ENCODE data around the gene GPC5.

GPC5 gene

DNA sequence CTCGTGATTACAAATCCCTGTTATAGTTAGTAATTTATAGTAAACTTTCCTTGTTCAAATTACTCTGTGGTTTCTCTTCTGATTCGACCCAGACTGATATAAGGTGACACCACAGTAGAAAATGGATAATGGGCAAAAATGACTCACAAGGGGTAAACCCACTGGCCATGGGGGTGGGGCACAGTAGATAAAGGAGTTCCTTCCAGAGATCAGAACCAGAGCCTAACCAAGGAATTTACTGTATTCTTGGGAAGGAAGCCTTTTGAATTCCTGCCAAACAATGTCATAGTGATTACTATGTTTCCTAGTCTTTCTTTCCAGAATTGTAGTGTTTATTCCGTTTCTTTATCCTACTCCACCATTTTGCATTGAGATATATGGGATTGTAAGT is 29.0 kb upstream of the GPC5 start (continued):
- TF ChIP-seq, protein P1, sequence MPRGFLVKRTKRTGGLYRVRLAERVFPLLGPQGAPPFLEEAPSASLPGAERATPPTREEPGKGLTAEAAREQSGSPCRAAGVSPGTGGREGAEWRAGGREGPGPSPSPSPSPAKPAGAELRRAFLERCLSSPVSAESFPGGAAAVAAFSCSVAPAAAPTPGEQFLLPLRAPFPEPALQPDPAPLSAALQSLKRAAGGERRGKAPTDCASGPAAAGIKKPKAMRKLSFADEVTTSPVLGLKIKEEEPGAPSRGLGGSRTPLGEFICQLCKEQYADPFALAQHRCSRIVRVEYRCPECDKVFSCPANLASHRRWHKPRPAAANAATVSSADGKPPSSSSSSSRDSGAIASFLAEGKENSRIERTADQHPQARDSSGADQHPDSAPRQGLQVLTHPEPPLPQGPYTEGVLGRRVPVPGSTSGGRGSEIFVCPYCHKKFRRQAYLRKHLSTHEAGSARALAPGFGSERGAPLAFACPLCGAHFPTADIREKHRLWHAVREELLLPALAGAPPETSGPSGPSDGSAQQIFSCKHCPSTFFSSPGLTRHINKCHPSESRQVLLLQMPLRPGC (tag by site-specific recombination; IDR thresholded peaks at IDR 0.05): no peak
- TF ChIP-seq ZNF23 (tag by site-specific recombination; IDR thresholded peaks at IDR 0.05; ENCODE audit: borderline replicate concordance) (no peak), ZNF785 (tag by site-specific recombination; IDR thresholded peaks at IDR 0.05) (no peak)

DNA sequence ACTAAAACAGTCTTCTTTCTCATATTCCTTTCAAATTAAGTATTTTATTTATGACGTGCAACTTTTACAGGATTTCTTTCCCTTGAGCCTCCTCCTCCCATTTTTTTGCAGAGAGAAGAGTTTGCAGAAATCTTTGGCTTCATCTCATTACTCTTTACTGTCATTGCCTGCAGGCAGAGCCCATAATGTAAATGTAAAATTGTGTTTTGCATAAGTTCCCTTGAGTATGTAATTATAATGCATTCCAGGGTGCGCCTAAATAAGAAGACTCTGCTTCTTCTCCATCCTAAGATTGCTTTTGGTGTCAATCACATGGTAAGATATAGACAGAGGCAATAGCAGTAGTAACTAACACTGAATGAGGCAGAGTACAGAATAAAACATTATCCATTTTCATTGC is 27.9 kb upstream of the GPC5 start:
- no peaks in the 10 kb centered on the region for H3K36me3 ChIP-seq (ENCODE audit: control insufficient read depth in 2 of 2, insufficient read depth in 1 of 2, low read length in 2 of 2)
- no peak overlapping the region for H3K4me3 ChIP-seq (ENCODE audit: low read depth, low read length)
- no peaks in the 10 kb centered on the region for H3K4me1 ChIP-seq (ENCODE audit: control insufficient read depth, insufficient read depth, low read length)
- CTCF ChIA-PET: interaction anchor here (1.2 kb wide), 1 partner anchor 11 kb away, joined by 5 read pairs; no protein-coding TSS in a partner anchor
- TF ChIP-seq, protein P2, sequence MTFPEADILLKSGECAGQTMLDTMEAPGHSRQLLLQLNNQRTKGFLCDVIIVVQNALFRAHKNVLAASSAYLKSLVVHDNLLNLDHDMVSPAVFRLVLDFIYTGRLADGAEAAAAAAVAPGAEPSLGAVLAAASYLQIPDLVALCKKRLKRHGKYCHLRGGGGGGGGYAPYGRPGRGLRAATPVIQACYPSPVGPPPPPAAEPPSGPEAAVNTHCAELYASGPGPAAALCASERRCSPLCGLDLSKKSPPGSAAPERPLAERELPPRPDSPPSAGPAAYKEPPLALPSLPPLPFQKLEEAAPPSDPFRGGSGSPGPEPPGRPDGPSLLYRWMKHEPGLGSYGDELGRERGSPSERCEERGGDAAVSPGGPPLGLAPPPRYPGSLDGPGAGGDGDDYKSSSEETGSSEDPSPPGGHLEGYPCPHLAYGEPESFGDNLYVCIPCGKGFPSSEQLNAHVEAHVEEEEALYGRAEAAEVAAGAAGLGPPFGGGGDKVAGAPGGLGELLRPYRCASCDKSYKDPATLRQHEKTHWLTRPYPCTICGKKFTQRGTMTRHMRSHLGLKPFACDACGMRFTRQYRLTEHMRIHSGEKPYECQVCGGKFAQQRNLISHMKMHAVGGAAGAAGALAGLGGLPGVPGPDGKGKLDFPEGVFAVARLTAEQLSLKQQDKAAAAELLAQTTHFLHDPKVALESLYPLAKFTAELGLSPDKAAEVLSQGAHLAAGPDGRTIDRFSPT (tag by site-specific recombination; IDR thresholded peaks at IDR 0.05): no peak
- TF ChIP-seq, protein P3, sequence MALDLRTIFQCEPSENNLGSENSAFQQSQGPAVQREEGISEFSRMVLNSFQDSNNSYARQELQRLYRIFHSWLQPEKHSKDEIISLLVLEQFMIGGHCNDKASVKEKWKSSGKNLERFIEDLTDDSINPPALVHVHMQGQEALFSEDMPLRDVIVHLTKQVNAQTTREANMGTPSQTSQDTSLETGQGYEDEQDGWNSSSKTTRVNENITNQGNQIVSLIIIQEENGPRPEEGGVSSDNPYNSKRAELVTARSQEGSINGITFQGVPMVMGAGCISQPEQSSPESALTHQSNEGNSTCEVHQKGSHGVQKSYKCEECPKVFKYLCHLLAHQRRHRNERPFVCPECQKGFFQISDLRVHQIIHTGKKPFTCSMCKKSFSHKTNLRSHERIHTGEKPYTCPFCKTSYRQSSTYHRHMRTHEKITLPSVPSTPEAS (tag by site-specific recombination; IDR thresholded peaks at IDR 0.05): no peak
- TF ChIP-seq ZNF350 (tag by site-specific recombination; IDR thresholded peaks at IDR 0.05) (no peak), ZNF341 (tag by site-specific recombination; IDR thresholded peaks at IDR 0.05; ENCODE audit: low read depth) (no peak)
- TF ChIP-seq, protein P4, sequence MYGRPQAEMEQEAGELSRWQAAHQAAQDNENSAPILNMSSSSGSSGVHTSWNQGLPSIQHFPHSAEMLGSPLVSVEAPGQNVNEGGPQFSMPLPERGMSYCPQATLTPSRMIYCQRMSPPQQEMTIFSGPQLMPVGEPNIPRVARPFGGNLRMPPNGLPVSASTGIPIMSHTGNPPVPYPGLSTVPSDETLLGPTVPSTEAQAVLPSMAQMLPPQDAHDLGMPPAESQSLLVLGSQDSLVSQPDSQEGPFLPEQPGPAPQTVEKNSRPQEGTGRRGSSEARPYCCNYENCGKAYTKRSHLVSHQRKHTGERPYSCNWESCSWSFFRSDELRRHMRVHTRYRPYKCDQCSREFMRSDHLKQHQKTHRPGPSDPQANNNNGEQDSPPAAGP (tag by site-specific recombination; IDR thresholded peaks at IDR 0.05): no peak
- H3K9me3 ChIP-seq (ENCODE audit: control insufficient read depth, insufficient read depth, low read depth, low read length): no peaks in the 10 kb centered on the region
- POLR2A ChIA-PET: no interaction called here
- H3K27ac ChIP-seq (ENCODE audit: extremely low read depth, low read depth, low read length): no peak overlapping the region

DNA sequence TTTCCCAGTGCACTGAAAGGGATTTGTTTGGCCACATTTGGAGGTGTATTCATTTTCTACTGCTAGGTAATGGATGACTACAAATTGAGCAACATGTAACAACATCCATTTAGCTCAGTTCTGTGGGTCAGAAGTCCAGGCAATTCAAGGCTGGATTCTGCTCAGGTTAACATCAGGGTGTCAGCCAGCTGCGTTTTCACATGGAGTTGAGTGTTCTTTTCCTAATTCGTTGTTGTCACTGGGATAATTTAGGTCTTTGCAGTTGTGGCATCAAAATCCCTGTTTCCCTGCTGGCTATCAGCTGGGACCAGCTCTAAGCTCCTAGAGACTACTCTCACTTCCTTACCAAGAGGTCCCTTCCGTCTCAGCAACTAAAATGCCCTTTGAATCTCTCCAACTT is 25.5 kb upstream of the GPC5 start:
- ChIA-PET POLR2A (no interaction called here), CTCF (interaction anchor here (1.6 kb wide), 1 partner anchor 33 kb away, joined by 4 read pairs; no protein-coding TSS in a partner anchor)
- Histone ChIP-seq H3K36me3 (ENCODE audit: control insufficient read depth in 2 of 2, insufficient read depth in 1 of 2, low read length in 2 of 2) (no peaks in the 10 kb centered on the region), H3K9me3 (ENCODE audit: control insufficient read depth, insufficient read depth, low read depth, low read length) (no peaks in the 10 kb centered on the region), H3K27ac (ENCODE audit: extremely low read depth, low read depth, low read length) (no peak overlapping the region), H3K4me1 (ENCODE audit: control insufficient read depth, insufficient read depth, low read length) (no peaks in the 10 kb centered on the region), H3K4me3 (ENCODE audit: low read depth, low read length) (no peak overlapping the region)
- TF ChIP-seq KLF16 (tag by site-specific recombination; IDR thresholded peaks at IDR 0.05) (no peak), ZNF791 (tag by site-specific recombination; IDR thresholded peaks at IDR 0.05) (no peak), SCRT2 (tag by site-specific recombination; IDR thresholded peaks at IDR 0.05) (no peak), GLI4 (tag by site-specific recombination; IDR thresholded peaks at IDR 0.05) (no peak), PRDM1 (tag by site-specific recombination; IDR thresholded peaks at IDR 0.05) (no peak), OSR2 (tag by site-specific recombination; IDR thresholded peaks at IDR 0.05) (no peak), ZNF629 (tag by site-specific recombination; IDR thresholded peaks at IDR 0.05) (no peak), KLF1 (tag by site-specific recombination; IDR thresholded peaks at IDR 0.05) (no peak), ZNF585B (tag by site-specific recombination; IDR thresholded peaks at IDR 0.05) (no peak), ZNF596 (tag by site-specific recombination; IDR thresholded peaks at IDR 0.05) (no peak), ZNF146 (tag by site-specific recombination; IDR thresholded peaks at IDR 0.05) (no peak), ZNF776 (tag by site-specific recombination; IDR thresholded peaks at IDR 0.05; ENCODE audit: borderline replicate concordance) (no peak), SETDB1 (IDR thresholded peaks at IDR 0.05; ENCODE audit: insufficient read length, low read length) (no peak)
- TF ChIP-seq, protein P5, sequence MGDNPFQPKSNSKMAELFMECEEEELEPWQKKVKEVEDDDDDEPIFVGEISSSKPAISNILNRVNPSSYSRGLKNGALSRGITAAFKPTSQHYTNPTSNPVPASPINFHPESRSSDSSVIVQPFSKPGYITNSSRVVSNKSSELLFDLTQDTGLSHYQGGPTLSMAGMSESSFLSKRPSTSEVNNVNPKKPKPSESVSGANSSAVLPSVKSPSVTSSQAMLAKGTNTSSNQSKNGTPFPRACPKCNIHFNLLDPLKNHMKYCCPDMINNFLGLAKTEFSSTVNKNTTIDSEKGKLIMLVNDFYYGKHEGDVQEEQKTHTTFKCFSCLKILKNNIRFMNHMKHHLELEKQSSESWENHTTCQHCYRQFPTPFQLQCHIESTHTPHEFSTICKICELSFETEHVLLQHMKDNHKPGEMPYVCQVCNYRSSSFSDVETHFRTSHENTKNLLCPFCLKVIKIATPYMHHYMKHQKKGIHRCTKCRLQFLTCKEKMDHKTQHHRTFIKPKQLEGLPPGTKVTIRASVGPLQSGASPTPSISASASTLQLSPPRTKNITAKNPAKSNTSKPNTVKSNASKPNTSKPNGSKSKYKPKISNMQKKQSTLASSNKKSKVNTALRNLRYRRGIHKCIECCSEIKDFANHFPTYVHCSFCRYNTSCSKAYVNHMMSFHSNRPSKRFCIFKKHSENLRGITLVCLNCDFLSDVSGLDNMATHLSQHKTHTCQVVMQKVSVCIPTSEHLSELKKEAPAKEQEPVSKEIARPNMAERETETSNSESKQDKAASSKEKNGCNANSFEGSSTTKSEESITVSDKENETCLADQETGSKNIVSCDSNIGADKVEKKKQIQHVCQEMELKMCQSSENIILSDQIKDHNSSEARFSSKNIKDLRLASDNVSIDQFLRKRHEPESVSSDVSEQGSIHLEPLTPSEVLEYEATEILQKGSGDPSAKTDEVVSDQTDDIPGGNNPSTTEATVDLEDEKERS (tag by site-specific recombination; IDR thresholded peaks at IDR 0.05): no peak
- TF ChIP-seq, protein P6, sequence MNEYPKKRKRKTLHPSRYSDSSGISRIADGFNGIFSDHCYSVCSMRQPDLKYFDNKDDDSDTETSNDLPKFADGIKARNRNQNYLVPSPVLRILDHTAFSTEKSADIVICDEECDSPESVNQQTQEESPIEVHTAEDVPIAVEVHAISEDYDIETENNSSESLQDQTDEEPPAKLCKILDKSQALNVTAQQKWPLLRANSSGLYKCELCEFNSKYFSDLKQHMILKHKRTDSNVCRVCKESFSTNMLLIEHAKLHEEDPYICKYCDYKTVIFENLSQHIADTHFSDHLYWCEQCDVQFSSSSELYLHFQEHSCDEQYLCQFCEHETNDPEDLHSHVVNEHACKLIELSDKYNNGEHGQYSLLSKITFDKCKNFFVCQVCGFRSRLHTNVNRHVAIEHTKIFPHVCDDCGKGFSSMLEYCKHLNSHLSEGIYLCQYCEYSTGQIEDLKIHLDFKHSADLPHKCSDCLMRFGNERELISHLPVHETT (tag by site-specific recombination; IDR thresholded peaks at IDR 0.05): no peak

Data from HEK293 (cell line).